ENCODE data around the gene BCL7A.
"Not testable (repeated sequence)": the region's sequence is repeated elsewhere in the genome, so short reads cannot be mapped to it uniquely, and the experiment has no call there.

BCL7A gene

DNA sequence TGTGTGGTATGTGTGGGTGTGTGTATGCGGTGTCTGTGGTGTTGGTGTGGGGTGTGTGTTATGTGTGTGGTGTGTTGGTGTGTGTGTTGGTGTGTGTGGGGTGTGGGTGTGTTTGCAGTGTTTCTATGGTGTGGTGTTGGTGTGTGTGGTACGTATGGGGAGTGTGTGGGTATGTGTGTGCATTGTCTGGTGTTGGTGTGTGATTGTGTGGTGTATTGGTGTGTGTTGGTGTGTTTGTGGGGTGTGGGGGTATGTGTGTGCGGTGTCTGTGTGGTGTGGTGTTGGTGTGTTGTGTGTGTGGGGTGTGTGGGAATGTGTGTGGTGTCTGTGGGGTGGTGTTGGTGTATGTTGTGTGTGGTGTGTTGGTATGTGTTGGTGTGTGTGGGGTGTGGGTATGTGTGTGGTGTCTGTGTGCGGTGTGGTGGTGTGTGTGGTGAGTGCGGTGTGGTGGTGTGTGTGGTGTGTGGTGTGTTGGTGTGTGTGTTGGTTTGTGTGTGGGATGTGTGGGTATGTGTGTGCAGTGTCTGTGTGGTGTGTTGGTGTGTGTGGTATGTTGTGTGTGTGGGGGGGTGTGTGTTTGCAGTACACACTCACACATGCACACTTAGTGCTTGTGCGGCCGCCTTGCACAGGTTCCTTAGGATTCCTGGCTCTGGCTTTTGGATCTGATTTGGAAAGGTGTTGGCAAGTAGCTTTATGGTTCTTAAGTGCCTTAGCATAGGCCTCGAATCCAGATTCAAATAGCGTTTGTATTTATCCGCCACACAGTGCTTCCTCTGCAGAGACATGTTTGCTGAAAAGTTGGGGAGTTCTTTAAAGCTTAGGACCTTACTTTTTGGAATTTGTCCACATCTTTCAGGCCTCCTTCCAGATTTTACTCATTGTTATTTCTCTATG lies 73.3 kb downstream of the BCL7A start:
- no peak for DNase-seq (ENCODE audit: low read depth)

DNA sequence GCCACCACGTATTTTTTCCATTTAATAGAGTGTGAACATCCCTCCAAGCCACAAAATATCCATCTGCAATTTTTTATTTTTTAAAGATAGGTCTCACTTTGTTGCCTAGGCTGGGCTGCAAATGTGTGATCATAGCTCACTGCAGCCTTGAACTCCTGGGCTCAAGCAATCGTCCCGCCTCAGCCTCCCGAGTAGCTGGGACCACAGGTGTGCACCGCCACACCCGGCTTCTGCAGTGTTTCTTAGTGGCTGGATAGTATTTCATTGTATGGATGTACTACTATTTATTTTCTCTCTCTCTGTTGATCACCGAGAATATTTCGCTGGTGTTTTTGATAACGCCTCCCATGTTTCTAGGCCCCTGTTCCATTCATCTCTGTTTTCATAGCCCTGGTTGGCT lies 74.3 kb downstream of the BCL7A start:
- no peak for DNase-seq (ENCODE audit: low read depth)

DNA sequence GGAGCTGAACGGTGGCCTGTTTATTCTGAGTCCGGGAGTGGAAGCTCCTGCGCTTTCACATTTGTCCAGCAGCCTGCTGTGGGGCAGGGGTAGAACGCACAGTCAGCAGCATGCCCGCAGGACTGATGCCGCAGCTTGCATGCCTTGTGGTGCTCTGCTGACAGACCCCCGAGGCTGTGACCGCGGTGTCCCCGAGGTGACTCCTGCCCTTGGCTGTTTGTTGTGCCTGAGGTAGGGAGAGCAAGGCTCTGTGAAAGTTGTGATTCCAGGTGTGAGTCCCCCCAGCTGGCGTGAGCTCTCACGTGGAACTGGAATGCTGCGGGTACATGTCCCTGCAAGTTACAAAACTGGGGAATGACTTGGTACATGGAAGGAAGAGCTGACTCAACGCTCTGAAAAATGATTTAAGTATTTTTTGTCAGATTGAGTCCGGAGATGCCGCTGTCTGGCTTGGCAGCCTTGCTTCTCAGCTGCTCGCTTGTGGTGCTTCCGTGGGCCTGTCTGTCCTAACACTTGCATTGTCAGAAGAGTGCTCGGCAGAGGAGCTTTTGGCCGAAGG lies 75.0 kb downstream of the BCL7A start:
- DNase-seq (ENCODE audit: low read depth), result no peak

DNA sequence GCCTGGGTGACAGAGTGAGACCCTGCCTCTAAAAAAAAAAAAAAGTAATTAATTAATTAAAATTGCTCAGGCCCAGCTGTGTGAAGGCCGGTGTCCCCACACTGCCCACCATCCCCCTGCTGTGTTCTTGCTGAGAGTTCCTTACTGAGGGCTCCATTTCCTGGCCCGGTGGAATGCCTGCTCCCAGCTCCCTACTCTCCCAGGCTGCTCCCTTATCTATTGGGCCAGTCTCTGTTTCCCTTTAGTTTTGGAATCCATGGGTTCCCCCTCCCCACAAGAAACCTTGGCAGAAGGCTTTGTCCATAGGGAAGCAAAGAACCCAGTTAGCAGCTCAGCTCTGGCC lies 75.9 kb downstream of the BCL7A start:
- DNase-seq (ENCODE audit: low read depth), result no peak

DNA sequence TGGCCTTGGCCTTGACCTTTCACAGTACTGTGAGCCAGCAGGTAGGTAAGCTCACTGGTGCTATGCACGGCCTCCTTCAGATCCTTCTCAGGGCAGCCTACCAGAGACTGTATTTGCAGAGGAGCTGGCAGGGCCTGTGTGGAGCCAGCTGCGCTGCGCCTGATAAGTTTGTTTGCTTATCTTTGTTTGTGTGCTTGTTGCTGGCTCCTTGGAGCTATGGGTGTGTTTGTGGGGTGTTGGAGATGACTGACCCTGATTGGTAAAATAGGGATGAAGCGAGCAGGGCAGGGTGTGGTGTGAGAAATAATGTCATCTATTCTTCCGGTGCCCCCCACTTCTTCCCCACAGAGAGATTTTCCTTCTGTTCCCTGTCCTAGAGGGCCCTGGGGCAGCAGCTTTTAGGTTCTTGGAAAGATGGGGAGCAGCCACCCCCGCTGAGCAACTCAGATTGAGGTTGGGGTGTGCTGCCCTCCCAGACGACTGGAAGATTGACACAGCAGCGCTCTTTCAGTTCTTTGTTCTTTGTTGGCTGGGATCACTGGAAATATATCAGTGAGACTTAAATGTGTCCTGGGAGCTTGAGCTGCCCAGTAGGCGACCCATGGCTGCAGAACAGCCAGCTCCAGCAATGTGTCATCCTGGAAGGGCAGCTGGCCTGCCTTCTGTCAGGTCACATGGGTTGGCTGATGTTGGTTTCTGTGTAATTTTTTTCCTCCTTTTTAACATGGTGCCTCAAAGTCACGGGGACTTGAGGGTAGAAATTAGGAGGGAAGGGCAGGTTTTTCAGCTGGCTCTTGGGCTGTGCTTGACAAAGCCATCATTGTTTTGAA lies 76.5 kb downstream of the BCL7A start:
- no peak for DNase-seq (ENCODE audit: low read depth)

DNA sequence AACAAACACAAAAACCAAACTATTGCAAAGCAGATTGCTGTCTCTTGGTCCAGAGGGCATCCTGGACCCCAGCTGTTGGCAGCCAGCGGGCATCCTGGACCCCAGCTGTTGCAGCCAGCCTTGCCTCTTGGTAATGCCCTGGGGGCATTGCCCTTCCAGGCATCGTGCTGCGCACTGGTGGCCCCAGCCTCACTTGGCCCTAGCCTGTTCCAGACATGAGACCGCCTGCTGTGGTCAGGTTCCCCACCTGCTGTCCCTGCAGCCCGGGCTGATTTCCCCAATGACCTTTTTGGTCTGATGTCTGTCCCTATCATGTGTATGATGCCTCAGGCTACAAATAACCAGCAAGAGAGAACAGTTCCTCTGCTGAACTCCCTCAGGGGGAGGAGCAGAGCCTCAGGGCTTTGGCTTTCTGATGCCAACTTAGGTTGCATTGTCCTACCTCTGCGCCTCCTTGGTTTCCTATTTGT lies 77.6 kb downstream of the BCL7A start:
- no peak for DNase-seq (ENCODE audit: low read depth)

DNA sequence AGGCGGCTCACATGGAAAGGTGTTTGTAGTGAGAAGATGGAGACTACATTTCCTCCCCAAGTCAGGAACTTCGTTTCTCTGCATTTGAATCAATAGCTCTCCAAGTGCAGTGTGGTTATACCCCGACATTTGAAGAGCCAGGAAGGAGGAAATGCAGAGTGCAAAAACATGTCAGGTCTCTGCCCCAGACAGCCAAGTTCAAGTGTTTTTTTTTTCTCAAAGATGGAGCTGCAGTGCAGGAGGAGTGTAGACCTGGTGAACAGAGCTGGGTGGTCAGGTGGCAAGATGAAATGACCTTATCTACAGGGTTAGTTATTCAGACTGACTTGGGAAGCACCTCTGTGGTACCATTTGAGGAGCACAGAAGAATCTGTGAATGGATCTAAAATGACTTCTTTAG lies 78.2 kb downstream of the BCL7A start:
- no peak for DNase-seq (ENCODE audit: low read depth)

DNA sequence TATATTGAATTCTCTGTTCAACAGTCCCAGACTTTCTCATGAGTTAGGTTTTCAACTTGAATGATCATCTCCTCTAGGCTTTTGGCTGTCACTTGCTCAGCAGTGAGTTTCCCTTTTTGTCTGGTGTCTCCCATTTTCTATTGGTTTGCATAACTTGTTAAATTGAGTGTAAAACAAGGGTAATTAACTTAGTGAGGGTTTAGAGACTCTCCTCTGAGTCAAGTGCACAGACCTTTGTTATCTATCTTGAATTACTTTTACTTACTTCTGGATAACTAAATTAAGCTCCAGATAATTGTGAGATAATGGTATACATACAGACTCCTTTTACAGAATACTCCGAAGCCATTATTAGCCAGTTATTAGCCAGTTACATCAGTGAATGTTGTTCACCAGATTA lies 78.9 kb downstream of the BCL7A start:
- no peak for DNase-seq (ENCODE audit: low read depth)

DNA sequence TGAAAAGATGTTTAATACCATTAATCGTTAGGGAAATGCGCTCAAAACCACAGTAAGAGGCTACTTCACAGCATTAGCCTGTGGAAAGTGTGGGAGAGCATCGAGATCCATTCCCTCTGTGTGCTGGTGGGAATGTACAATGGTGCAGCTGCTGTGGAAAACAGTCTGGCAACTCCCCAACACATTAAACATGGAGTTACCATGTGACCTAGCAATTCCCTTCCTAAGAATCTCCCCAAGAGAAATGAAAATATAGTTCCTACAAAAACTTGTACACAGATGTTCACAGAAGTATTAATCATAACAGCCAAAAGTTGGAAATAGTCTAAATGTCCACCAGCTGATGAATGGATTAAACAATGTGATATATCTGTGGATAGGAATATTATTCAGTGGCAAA lies 80.6 kb downstream of the BCL7A start:
- no peak for DNase-seq (ENCODE audit: low read depth)

DNA sequence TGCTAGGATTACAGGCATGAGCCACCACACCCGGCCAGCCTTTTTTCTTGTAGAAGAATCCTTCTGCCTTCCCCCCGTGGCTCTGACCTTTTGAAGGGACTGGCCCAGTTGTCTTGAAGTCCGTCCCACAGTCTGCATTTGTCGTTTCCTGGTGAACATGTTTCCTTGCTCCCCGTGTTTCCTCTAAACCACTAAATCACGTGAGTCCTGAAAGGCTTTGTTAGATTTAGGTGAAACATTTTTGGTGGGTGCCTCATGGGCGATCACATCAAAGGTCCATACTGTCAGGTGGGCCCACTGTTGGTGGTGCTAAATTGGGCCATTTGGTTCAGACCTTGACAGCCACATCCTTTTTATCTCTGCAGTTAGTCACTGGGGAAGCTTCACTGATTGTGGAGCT lies 83.2 kb downstream of the BCL7A start:
- DNase-seq (ENCODE audit: low read depth), result no peak

DNA sequence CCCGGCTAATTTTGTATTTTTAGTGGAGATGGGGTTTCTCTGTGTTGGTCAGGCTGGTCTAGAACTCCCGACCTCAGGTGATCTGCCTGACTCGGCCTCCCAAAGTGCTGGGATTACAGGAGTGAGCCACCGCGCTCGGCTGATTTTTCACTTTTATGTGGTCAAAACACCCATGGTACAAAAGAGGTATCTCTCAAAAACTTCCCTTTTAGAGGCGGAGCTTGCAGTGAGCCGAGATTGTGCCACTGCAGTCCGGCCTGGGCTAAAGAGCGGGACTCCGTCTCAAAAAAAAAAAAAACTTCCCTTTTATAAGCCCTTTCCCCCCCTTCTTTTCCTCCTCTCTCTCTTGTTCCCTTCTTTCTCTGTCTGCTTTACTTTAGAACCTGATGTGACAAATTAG lies 83.8 kb downstream of the BCL7A start:
- not testable (repeated sequence) for DNase-seq (ENCODE audit: low read depth)

DNA sequence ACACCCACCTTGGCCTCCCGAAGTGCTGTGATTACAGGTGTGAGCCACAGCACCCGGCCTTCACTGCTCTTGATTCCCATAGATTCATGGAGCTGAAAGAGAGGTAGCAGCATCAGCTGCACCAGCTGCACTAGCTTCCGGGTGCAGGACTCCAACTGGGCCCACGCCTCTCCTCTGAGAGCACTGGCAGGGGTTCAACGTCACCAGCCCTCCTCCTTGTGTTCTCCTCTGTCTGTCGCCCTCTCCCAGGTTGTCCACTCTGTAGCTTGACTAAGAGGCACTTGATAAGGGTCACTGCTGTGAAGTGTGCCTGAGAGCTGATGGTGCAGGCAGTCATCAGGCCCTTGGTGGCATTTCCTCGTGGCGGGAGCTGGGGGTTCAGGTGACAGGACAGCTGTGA lies 85.2 kb downstream of the BCL7A start:
- no peak for DNase-seq (ENCODE audit: low read depth)

DNA sequence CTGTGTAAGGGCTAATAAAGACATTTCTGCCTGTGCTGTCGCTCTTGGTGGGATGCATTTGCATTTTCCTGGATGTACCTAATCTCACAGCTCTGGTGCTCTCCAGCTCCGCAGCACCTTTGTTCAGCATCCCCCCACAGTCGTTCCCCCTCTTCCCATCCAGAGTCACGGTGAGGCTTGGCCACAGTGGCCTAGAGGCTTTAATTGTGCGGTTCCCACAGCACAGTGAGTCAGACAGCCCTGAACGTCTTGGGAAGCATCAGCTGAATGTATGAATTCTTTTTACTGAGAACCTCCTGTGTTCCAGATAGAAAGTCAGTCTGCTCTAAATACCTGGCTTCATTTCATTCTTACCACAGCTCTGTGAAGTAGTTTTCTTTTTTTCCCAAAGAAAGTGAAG lies 85.6 kb downstream of the BCL7A start:
- no peak for DNase-seq (ENCODE audit: low read depth)

DNA sequence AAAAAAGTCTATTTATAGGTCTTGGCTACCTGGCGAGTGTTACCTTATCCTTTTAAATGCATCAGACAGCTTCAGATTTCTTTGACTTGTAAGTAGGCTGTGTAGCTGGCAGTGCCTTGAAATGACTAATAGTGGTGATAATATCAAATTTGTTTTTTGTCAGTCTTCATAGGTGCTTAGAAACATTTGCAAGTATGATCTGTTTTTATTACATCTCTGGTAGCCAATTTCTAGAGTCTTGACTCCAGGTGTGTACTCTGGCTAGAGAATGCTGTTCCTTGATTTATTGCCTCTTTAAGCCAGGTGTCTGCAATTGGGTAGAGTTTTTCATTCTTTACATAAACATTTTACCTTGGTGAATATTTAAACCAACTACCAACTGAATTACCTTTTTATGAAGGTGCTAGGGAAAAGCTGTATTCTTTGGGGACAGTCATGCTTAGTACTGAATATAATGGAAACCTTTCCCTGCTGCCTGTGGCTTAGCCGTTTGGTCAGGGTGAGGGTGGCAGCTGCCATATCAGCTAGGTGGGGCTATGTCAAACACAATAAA lies 89.5 kb downstream of the BCL7A start:
- no peak for DNase-seq (ENCODE audit: low read depth)
